Right ventricle myocardium superior (tissue), 1 donor: Measurements from ENCODE around the gene RBM8A. TPM values are rescaled to one million over a fixed set of nuclear protein-coding genes. Genes with fewer than 3 reads are reported as not detected.
"Not testable (repeated sequence)": the region's sequence is repeated elsewhere in the genome, so short reads cannot be mapped to it uniquely, and the experiment has no call there.

Experiments
- ATAC-seq: fragments of 200-7000 bp; cut with Tn5 transposase; one replicate; pipeline ENCODE4 v1.9.1; 2020; ENCODE audit warnings: mild to moderate bottlenecking; ENCODE audit not compliant: poor library complexity
- DNase-seq: peaks from one replicate; pipeline ENCODE4 v3.0.0-alpha.2; 2020
- intact Hi-C: fragments of 100-400 bp; cut with DNase I; formaldehyde crosslinking; loops from one replicate; pipeline ENCODE4 v1.11.2; 2022
- total RNA-seq: library from RNA; stranded (reverse); fragmentation: NEBNext Ultra II Directional; extraction: Animal tissue kit (Norgen Biotek cat#: 25700); gene quantifications from one replicate; pipeline ENCODE4 v1.2.1, GENCODE V29; 2021
- donor health status: DM: no; HTN: yes; CAD: no; lungs with severe emphysema.

The RBM8A gene
- total RNA-seq, 1 donor from 2014 or later = 57.9 TPM

DNA sequence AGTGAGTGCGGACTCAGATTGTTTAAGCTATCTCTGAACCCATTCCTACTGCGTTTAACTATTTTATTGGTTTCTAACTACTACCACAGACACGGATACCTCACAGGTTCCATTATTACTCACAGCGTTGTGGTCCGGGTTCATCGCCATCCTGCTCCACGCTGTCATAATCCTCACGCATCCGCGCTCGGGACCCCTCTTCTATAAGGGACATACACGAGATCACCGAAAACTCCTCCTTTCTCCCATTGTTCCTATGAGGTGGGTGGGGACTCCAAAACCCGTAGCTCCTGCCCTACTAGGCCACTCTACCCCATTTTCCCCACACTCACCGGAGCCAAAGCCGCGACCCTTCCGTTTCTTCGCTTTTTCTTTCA lies 610 bp downstream of the RBM8A start:
- intact Hi-C loops = no loop called here
- DNase-seq (no peak), ATAC-seq (no peak)

- ATAC-seq = no peak
- intact Hi-C loops = no loop called here
- no peak for DNase-seq
These were observed 5.0 kb downstream of the RBM8A start for GRCh38 chr1:145922266-145922665.

- intact Hi-C loops, DNase-seq, ATAC-seq: not testable (repeated sequence)
These were observed 7.0 kb downstream of the RBM8A start for GRCh38 chr1:145920297-145920696.

GRCh38 chr1:145918992-145919939 lies 8.0 kb downstream of the RBM8A start:
- DNase-seq = peak; percentile 76
- ATAC-seq = peak; percentile 46
- intact Hi-C loops = loop anchor here (10.0 kb wide), 1 partner anchor 56 kb away; no protein-coding TSS in a partner anchor

DNA sequence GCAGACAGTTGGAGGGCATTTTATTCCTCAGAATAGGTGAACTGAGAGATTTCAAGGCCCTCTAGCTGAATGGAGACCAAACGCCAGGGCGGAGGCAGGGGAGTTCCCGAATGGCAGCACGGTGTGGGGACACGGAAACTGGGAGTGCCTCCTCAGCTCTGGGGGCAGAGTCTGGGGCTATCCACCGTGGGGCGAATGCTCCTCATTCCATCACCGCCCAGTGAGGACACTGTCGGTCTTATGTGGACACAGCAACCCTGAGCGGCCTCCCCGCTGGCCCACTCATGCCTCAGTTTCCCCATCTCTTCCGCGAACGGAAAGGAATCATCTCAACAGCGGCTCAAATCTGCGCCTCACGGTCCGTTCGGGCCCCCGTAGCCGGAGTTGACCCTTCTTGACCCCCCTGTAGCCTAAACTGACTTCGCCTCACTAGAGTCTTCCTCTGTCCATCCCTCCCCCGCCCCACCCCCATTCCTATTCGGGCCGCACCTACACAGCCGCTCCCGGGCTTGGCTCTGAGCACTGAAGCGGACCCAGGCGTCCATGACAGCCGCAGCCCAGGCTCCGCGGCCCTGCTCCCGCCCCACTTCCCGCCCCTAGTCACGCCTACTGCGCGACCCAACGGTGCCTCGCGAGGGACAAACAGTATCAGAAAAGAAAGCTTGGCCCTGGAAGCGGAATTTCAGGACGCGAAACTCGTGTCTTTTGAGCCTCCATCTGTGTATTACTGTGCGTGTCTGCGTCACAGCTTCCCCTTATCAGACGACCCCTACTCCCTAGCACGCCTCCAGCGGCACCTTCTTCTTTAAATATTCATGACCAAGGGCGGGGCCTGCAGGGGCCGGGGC lies 8.9 kb downstream of the RBM8A start, which contains the start of gene PEX11B:
Gene PEX11B, minus strand, starts transcription at position 574 of the 848 bp plus-strand sequence. Its CDS starts 29 bp downstream, at position 545.
- DNase-seq = peak; percentile 93
- ATAC-seq = peak; percentile 97
- intact Hi-C loops = loop anchor here (10.0 kb wide), 1 partner anchor 56 kb away; no protein-coding TSS in a partner anchor

DNA sequence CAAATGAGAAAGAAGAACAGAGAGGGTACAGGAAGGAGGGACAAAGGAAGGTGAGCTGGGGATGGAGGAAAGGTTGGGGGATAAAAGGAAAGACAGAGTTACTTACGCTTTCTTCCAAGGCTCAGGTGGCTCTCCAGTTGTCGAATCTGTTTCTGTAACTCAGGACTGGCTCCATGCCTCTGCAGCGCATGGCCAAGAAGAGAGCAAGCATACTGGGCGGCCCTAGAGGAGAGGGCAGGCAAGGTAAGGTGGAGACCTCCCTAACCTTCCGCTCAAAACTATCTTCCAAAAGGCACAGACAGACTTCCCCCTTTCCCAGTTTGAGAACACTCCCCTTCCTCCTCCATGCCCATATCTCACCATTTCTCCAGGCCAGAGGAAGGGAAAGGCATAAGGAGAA lies 9.7 kb downstream of the RBM8A start:
- intact Hi-C loops = loop anchor here (10.0 kb wide), 1 partner anchor 57 kb away; no protein-coding TSS in a partner anchor
- DNase-seq (no peak), ATAC-seq (no peak)

DNA sequence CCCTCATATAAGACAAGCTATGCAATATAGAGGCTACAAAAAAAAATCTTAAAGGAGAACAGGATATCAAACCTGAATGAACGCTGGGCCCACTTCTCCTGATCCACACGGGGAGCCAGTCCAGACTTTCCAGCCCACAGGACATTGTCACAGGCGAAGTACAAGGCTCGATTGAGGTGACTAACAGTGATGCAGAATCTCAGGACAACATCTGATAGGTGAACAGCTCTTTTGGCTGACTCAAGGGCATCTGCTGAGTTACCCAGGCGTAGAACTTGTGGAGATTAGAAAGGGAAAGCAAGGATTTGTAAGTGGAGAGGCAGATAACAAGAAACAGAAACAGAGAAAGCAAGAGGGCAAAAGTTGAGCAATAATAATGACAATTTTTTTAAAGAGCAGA lies 10.5 kb downstream of the RBM8A start:
- ATAC-seq (no peak), DNase-seq (no peak)
- intact Hi-C loops = loop anchor here (10.0 kb wide), 1 partner anchor 58 kb away; no protein-coding TSS in a partner anchor

DNA sequence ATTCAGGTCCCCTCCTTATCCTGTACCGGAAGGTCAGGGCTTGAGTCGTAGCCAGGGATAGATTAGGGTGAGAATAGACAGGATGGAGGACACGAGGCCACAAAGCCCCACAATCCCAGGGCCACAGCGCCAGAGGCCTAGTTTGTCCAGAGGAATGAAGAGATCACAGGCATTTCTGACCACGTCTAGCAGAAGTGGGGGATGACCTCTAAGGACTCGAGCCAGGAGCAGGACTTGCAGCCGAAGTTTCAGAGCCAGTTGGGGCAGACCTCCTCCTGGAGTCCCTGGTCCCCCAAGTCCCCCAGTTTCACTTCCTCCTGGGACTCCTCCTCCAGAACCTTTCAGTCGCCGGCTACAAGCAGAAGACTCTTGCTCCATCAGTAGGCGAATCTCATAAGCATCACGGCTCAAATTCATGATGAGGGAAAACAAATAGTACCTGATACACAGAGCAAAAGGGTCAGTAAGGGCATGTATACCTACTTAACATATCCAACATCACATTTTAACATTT lies 15.1 kb downstream of the RBM8A start:
- ATAC-seq (no peak), DNase-seq (no peak)
- intact Hi-C loops = loop anchor here (10.0 kb wide), 1 partner anchor 63 kb away; no protein-coding TSS in a partner anchor

DNA sequence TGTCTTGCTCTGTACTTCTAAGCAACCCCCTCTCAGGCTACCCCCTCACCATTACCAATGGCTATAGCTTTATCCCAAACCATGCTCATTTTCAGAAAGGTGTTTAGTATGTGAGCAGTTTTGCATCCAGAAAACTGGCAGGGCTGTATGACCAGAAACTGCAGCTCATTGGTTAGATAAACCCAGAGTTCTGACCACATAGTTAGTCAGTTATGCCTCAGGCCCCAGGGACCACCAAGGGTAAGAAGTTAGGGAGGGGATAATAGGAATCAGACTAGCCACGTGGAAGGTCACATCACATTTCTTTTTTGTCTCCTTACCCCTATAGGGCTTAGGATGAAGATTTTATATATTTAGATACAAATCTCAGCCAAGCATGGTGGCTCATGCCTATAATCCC lies 18.6 kb downstream of the RBM8A start:
- ATAC-seq (no peak), DNase-seq (no peak)
- intact Hi-C loops = loop anchor here (5.0 kb wide), 1 partner anchor 51 kb away; the partner anchor contains the start of gene PIAS3

DNA sequence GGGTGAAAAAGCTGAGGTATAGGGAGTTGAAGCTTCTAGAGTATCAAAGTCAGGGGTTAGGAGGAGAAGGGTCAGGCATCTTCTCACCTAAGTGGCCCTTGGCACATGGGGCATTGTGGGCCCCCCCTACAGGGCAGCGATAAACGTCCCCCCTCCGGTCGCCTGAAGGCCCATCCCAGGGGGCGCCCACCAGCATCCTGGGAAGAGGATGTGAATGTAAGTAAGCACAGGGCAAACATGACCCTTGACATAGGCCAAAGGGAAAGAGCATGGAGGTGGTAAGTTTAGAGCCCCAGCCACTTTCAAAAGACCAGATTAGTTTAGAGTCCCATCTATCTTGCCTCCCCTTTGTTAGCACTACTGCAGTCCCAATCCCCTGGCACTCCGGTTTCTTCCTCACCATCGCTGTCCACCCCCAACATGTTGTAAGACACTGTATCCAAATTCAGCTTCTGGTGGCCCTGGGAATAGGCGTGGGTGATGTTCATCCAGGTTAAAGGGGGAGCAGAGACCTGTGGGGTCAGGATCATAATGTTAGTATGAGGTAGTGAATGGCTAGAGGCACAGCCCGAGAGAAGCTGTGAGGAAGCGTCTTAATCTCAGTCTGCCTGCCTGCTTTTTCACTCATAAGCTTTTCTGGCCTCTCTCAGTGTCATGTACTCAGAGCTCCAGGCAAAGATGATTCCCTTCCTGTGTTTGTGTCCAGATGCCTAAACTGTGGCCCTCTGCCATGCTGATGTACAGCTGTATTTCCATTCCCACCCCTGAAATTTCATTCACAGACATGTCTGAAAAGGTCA lies 20.1 kb downstream of the RBM8A start:
- ATAC-seq = no peak
- intact Hi-C loops = loop anchor here (5.0 kb wide), 1 partner anchor 50 kb away; the partner anchor contains the start of gene PIAS3
- DNase-seq = no peak

DNA sequence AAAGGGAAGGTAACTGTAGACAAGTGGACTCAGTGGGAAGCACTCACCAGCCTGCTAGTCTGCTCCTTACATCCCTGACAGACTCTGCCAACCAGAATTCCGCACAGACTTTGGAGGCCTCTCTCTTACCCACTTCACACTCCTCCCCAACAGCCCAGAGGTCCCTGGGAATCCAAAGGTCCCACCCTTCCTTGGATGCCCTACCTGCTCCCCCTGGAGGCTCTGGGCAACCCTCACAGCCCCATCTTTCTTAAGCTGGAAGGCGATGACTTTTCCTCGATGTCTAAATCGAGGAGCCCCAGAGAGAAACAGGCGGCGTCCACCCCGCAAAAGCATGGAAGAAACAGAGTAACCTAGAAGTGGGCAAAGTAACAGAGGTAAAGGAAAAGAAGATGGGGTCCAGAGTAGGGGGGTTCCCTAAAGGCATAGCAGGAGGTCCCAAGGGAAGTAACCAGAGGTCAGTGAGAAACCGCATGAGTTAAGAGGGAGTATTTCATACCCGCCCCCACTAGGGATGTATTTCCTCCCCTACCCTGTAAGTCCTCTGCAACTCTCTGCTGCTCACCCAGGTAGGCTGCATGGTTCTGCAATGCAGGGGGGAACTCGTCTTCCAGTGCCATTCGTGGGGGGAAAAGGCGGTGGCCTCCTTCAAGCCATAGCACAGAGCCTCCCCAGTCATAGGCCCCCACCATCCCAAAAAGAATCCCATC lies 25.8 kb downstream of the RBM8A start:
- ATAC-seq = no peak
- intact Hi-C loops = no loop called here
- DNase-seq = no peak

DNA sequence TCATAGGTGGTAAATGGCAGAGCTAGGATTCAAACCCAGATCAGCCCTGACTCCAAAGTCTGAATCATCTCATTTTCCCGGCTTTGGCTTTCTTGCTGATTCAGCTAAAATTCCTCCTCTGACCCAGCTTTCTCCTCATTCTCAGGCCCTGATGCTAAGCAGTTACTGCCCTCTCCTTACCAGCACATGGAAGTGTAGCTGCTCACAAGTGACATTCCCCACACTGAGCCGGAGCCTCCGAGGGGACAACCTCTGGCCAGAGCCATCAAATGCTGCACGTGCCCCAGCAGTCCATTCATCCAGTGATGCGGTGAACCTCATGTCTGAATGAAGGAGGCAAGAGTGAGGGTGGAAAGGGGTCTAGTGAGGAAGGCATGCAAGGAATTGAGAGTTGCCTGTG lies 28.5 kb downstream of the RBM8A start:
- DNase-seq (no peak), ATAC-seq (no peak)
- intact Hi-C loops = no loop called here

DNA sequence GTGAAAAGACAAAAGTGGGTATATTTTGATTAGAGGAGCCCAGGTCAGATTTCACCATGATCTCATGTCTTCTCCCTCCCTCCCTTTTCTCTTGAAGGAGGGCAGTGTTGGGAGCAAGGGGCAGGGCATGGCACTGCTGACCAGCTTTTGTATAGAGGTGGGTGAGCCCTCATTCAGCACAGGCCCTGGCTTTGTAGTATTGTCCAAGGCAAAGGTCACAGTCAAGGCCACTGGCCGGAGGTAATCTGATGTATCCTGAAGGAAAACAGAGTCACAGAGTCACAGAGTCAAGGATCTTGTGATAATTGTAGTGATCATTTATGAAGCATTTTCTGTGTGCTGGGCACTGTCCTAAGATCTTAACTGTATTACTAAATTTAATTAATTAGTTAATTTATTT lies 29.3 kb downstream of the RBM8A start:
- intact Hi-C loops = no loop called here

DNA sequence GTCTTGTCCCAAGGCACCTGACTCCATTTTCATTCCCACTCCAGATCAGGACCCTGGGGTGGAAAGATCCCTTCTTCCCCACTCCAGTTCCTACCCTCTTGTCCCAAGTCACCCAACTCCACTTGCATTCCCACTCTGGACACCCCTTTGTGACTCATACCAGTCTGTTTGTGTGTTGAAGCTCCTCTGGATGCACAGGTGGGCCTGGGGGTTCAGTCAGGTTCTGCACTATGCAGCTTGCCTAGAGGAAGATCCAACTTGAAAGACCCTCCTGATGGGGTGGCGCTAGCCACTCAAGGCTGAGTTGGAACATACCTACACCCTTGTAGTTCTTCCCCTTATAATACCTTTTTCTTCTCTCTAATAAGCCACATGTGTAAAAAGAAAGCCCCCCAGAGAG lies 31.8 kb downstream of the RBM8A start:
- intact Hi-C loops = no loop called here

More for the DNA sequence above, 29.3 kb downstream of the RBM8A start:
- no peak for ATAC-seq
- DNase-seq = no peak

DNA sequence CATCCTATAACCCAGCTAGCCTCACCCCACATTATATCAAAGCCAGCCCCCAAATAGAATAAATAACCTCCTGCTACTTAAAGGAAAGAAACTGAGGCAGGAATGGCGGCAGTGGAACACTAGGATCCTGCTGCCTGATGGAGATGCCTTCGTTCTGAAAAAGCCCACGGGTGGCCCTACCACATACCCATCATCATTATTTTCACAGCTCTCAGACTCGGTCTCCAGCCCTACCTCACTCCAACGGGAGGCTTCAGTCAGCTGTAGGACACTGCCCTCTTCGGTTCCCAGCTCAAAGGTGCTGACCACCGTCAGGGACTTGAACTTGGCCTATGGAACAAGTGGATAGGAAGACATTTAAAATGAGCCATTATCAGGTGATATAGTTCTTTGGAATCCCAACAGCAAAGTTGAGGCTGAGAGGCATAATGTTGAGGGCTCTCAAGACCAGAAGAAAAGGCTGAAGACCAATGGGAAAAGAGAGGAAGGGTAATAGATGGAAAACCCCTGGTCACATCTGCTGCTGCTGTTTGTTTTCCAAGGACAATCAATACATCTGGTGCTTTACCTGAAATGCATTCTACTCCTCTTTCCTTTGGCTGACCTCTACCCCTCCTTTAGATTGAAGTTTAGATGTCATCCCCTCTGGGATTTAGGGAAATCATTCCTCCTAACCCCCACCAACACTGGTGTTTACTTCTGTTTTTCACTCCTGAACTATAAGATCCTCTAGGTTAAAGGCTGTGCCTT lies 33.8 kb downstream of the RBM8A start:
- no peak for ATAC-seq
- intact Hi-C loops = loop anchor here (2.0 kb wide), 1 partner anchor 119 kb away; no protein-coding TSS in a partner anchor
- no peak for DNase-seq

More for the DNA sequence above, 31.8 kb downstream of the RBM8A start:
- no peak for DNase-seq
- no peak for ATAC-seq

- DNase-seq = no peak
- ATAC-seq = peak; percentile 3
- intact Hi-C loops = loop anchor here (2.0 kb wide), 1 partner anchor 120 kb away; no protein-coding TSS in a partner anchor
These were observed 34.7 kb downstream of the RBM8A start for GRCh38 chr1:145892486-145893087.
